PFSK-1 (cell line): ENCODE results near the gene ANK2.

Source experiments
- POLR2AphosphoS5 ChIP-seq: IDR thresholded peaks from 2 replicates; pipeline ENCODE4 v1.6.1; 2012; ENCODE audit warnings: low read depth, mild to moderate bottlenecking, control low read depth, low read length, moderate library complexity
- SIN3A ChIP-seq: IDR thresholded peaks from 2 replicates; pipeline ENCODE4 v1.6.1; 2012; ENCODE audit warnings: mild to moderate bottlenecking, low read length, moderate library complexity, borderline replicate concordance; ENCODE audit not compliant: insufficient read depth
- TAF1 ChIP-seq: IDR thresholded peaks from 2 replicates; pipeline ENCODE4 v1.6.1; 2012; ENCODE audit warnings: low read length, control low read depth, borderline replicate concordance; ENCODE audit not compliant: insufficient read depth
- TF ChIP-seq, protein P1 (sequence below), 2 experiments: IDR thresholded peaks; 2 replicates each; pipeline versions ENCODE4 v1.6.1 to v1.8.0; 2011 to 2012; ENCODE audit warnings: low read depth in 2 of 2, low read length in 2 of 2, control low read depth in 1 of 2, inconsistent platforms in 1 of 2, mild to moderate bottlenecking in 1 of 2, moderate library complexity in 1 of 2; ENCODE audit not compliant: insufficient read depth in 1 of 2

DNA sequence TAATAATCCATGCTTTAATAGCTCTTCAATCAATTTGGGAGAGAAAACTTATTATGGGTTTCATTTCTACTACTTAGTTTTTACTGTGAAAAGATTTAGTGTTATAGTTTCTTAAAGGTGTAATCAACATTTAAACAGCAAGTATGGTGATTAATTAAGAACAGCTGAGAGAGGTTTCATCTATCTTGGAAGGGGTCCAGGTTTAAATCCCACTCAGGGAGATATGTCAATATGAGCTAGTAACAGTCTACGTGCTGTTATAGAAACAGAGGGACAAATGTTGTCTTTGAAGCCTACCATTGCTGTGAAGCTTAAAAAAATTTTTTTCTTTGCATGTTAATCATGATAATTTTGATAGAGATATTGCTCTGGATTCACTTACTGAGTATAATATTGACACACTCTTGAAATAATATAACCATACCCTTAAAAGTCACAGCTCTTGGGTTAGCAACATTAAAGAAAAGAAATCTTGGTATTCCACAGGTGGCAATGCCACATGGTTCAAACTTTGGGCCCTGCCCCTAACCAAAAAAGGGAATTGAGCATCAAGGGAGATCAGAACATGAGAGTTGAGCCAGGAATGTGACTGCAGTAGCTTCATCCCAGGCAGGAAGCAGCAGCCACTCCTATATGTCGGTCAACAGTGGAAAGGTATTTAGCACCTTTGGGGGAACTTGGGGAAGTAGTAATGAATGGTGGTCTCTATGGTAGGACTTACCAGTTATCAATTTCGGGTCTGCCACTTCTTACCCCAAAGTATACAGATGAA, 107.8 kb downstream of the ANK2 start:
- TF ChIP-seq SIN3A (no peak), POLR2AphosphoS5 (no peak), TAF1 (no peak)
- TF ChIP-seq, protein P1, sequence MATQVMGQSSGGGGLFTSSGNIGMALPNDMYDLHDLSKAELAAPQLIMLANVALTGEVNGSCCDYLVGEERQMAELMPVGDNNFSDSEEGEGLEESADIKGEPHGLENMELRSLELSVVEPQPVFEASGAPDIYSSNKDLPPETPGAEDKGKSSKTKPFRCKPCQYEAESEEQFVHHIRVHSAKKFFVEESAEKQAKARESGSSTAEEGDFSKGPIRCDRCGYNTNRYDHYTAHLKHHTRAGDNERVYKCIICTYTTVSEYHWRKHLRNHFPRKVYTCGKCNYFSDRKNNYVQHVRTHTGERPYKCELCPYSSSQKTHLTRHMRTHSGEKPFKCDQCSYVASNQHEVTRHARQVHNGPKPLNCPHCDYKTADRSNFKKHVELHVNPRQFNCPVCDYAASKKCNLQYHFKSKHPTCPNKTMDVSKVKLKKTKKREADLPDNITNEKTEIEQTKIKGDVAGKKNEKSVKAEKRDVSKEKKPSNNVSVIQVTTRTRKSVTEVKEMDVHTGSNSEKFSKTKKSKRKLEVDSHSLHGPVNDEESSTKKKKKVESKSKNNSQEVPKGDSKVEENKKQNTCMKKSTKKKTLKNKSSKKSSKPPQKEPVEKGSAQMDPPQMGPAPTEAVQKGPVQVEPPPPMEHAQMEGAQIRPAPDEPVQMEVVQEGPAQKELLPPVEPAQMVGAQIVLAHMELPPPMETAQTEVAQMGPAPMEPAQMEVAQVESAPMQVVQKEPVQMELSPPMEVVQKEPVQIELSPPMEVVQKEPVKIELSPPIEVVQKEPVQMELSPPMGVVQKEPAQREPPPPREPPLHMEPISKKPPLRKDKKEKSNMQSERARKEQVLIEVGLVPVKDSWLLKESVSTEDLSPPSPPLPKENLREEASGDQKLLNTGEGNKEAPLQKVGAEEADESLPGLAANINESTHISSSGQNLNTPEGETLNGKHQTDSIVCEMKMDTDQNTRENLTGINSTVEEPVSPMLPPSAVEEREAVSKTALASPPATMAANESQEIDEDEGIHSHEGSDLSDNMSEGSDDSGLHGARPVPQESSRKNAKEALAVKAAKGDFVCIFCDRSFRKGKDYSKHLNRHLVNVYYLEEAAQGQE (IDR thresholded peaks at IDR 0.05; ENCODE audit: insufficient read depth in 1 of 2, low read depth in 2 of 2, low read length in 2 of 2), result no peak
